OCI-LY1 (cell line): ENCODE data around the gene MAGEA2B.

Experiments
- CTCF ChIP-seq: fragments of 200-600 bp; sonication (generic), shearing (Covaris generic); IDR thresholded peaks from 2 replicates; pipeline ENCODE4 v1.5.1; 2017; ENCODE audit warnings: mild to moderate bottlenecking, antibody characterized with exemption, low read length, moderate library complexity, mixed read lengths
- EZH2 ChIP-seq: fragments of 200-600 bp; sonication (generic), shearing (Covaris generic); IDR thresholded peaks from 2 replicates; pipeline ENCODE4 v1.8.0; 2017; ENCODE audit warnings: borderline replicate concordance, mixed run types, mild to moderate bottlenecking, antibody characterized with exemption, low read length, moderate library complexity, mixed read lengths

GRCh38 chrX:152735101-152735500, 20.7 kb downstream of the MAGEA2B start:
- no peak for TF ChIP-seq EZH2
- no peak for TF ChIP-seq CTCF
